Hindlimb muscle (tissue), 1 donor: ENCODE results near the gene ATP9A. TPM values are rescaled to one million over a fixed set of nuclear protein-coding genes. Genes with fewer than 3 reads are reported as not detected.
"Not testable (repeated sequence)": the region's sequence is repeated elsewhere in the genome, so short reads cannot be mapped to it uniquely, and the experiment has no call there.

Experiments
- DNase-seq: peaks from one replicate; pipeline ENCODE4 v3.0.0-alpha.2; 2013
- polyA plus RNA-seq: library from polyadenylated mRNA; unstranded; fragments of 120-200 nt; gene quantifications from one replicate; pipeline ENCODE4 v1.2.1, GENCODE V29; 2013; ENCODE audit not compliant: insufficient read length

Gene ATP9A
- polyA plus RNA-seq, 1 donor = 80.0 TPM

- DNase-seq = no peak
Observed at GRCh38 chr20:51653226-51653625, 115.0 kb downstream of the ATP9A start.

- DNase-seq = no peak
Observed at GRCh38 chr20:51651921-51652549, 116.2 kb downstream of the ATP9A start.

GRCh38 chr20:51650685-51651134 lies 117.5 kb downstream of the ATP9A start:
- no peak for DNase-seq

- no peak for DNase-seq
Observed at GRCh38 chr20:51648571-51648947, 119.6 kb downstream of the ATP9A start.

GRCh38 chr20:51647674-51648570 lies 120.3 kb downstream of the ATP9A start:
- no peak for DNase-seq

- DNase-seq = not testable (repeated sequence)
Observed at GRCh38 chr20:51643810-51644209, 124.4 kb downstream of the ATP9A start.

- DNase-seq = no peak
Observed at GRCh38 chr20:51643390-51643789, 124.8 kb downstream of the ATP9A start.

GRCh38 chr20:51641866-51642265 lies 126.3 kb downstream of the ATP9A start:
- no peak for DNase-seq

- DNase-seq = no peak
Observed at GRCh38 chr20:51640743-51641142, 127.4 kb downstream of the ATP9A start.

- peak; percentile 61 for DNase-seq
Observed at GRCh38 chr20:51639206-51639832, 128.9 kb downstream of the ATP9A start.

- no peak for DNase-seq
Observed at GRCh38 chr20:51637241-51637640, 130.9 kb downstream of the ATP9A start.

- no peak for DNase-seq
Observed at GRCh38 chr20:51636123-51636522, 132.1 kb downstream of the ATP9A start.

GRCh38 chr20:51635680-51636079 lies 132.5 kb downstream of the ATP9A start:
- DNase-seq = no peak

- DNase-seq = no peak
Observed at GRCh38 chr20:51634877-51635276, 133.3 kb downstream of the ATP9A start.

- no peak for DNase-seq
Observed at GRCh38 chr20:51634257-51634656, 133.9 kb downstream of the ATP9A start.

GRCh38 chr20:51633430-51633829 lies 134.8 kb downstream of the ATP9A start:
- DNase-seq = no peak

GRCh38 chr20:51631953-51632352 lies 136.2 kb downstream of the ATP9A start:
- no peak for DNase-seq

- peak; percentile 83 for DNase-seq
Observed at GRCh38 chr20:51631011-51631950, 136.9 kb downstream of the ATP9A start.

GRCh38 chr20:51629399-51630058 lies 138.7 kb downstream of the ATP9A start:
- no peak for DNase-seq

GRCh38 chr20:51628533-51629398 lies 139.4 kb downstream of the ATP9A start:
- no peak for DNase-seq

- no peak for DNase-seq
Observed at GRCh38 chr20:51627586-51627985, 140.6 kb downstream of the ATP9A start.
